Esophagus squamous epithelium (tissue), 5 donors: Measurements from ENCODE around the gene MAN1B1. TPM values are rescaled to one million over a fixed set of nuclear protein-coding genes. Genes with fewer than 3 reads are reported as not detected.

Experiments used
- DNase-seq: peaks from one replicate; lab custom pipeline; 2025; lab: John Stamatoyannopoulos, UW
- H3K27ac ChIP-seq, 4 donors: fragments of 200-600 bp; sonication (generic); one replicate each; pipeline ENCODE4 v1.5.1; 2016 to 2019; ENCODE audit warnings: mild to moderate bottlenecking in 1 of 4
- H3K27me3 ChIP-seq, 4 donors: fragments of 200-600 bp; sonication (generic); 1 replicate in 3 of 4; 2 replicates in 1 of 4; pipeline versions ENCODE4 v1.5.1 to v1.6.0; 2017 to 2021; ENCODE audit warnings: antibody characterized with exemption in 1 of 4
- H3K36me3 ChIP-seq, 3 donors: fragments of 200-600 bp; sonication (generic); one replicate each; pipeline ENCODE4 v1.5.1; 2016 to 2019
- H3K4me1 ChIP-seq, 3 donors: fragments of 200-600 bp; sonication (generic); one replicate each; pipeline ENCODE4 v1.5.1; 2017 to 2019
- H3K4me3 ChIP-seq, 4 donors: fragments of 200-600 bp; sonication (generic); 1 replicate in 3 of 4; 2 replicates in 1 of 4; pipeline ENCODE4 v1.5.1; 2016 to 2019; ENCODE audit warnings: mild to moderate bottlenecking in 2 of 4, moderate library complexity in 1 of 4
- H3K9me3 ChIP-seq, 3 donors: fragments of 200-600 bp; sonication (generic); one replicate each; pipeline ENCODE4 v1.5.1; 2016 to 2019
- POLR2A ChIP-seq, 4 donors: fragments of 450-650 bp; IDR thresholded peaks; one replicate each; pipeline ENCODE4 v1.6.1; 2017; ENCODE audit warnings: antibody characterized with exemption in 4 of 4, mild to moderate bottlenecking in 4 of 4, moderate library complexity in 3 of 4
- WGBS, 2 donors: methylation state at CpG; one replicate each; pipeline ENCODE4 v1.1.5; 2018; 5-methylcytosine and 5-hydroxymethylcytosine counted together
- intact Hi-C: fragments of 100-400 bp; cut with DNase I; formaldehyde crosslinking; loops from one replicate; pipeline ENCODE4 v1.15.0; 2022
- total RNA-seq, 4 donors: library from RNA; depleted of rRNA; stranded (reverse); fragments of >200 nt; gene quantifications; one replicate each; pipeline ENCODE4 v1.1.0, GENCODE V29; 2016
- TF ChIP-seq, protein P1 (sequence below), 6 experiments: fragments of 450-650 bp in 4 of 6; fragments of 200-600 bp in 2 of 6; sonication (generic) in 2 of 6; IDR thresholded peaks; one replicate each; pipeline ENCODE4 v1.5.1; 2016 to 2019; ENCODE audit warnings: antibody characterized with exemption in 6 of 6, mild to moderate bottlenecking in 4 of 6, moderate library complexity in 4 of 6
- donor health status: DM: yes; HTN: yes; CAD: no.

Gene MAN1B1
- total RNA-seq, 4 donors from 2014 or later, result 25.6 to 50.9 (median 39.4) TPM

- TF ChIP-seq, protein P1, sequence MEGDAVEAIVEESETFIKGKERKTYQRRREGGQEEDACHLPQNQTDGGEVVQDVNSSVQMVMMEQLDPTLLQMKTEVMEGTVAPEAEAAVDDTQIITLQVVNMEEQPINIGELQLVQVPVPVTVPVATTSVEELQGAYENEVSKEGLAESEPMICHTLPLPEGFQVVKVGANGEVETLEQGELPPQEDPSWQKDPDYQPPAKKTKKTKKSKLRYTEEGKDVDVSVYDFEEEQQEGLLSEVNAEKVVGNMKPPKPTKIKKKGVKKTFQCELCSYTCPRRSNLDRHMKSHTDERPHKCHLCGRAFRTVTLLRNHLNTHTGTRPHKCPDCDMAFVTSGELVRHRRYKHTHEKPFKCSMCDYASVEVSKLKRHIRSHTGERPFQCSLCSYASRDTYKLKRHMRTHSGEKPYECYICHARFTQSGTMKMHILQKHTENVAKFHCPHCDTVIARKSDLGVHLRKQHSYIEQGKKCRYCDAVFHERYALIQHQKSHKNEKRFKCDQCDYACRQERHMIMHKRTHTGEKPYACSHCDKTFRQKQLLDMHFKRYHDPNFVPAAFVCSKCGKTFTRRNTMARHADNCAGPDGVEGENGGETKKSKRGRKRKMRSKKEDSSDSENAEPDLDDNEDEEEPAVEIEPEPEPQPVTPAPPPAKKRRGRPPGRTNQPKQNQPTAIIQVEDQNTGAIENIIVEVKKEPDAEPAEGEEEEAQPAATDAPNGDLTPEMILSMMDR (IDR thresholded peaks at IDR 0.05), result no peak
- TF ChIP-seq POLR2A (IDR thresholded peaks at IDR 0.05), result no peak
- Histone ChIP-seq H3K27me3 (no peaks in the 10 kb centered on the region), H3K4me1 (peaks cover 50 to 75% (median 53%) of the 10 kb centered on the region in 3 donors), H3K27ac (peak overlapping the region; percentile 90 to 99 (median 98)), H3K4me3 (peak overlapping the region; percentile 69 to 93 (median 84)), H3K9me3 (no peaks in the 10 kb centered on the region), H3K36me3 (peaks cover 4 to 46% (median 5%) of the 10 kb centered on the region in 3 donors)
- intact Hi-C loops, result no loop called here
- no peak for DNase-seq
- WGBS, 2 donors, result 0% methylated on average over 8 to 9 of the region's 58 CpGs
These were observed 760 bp upstream of the MAN1B1 start for GRCh38 chr9:137085920-137086530.

DNA sequence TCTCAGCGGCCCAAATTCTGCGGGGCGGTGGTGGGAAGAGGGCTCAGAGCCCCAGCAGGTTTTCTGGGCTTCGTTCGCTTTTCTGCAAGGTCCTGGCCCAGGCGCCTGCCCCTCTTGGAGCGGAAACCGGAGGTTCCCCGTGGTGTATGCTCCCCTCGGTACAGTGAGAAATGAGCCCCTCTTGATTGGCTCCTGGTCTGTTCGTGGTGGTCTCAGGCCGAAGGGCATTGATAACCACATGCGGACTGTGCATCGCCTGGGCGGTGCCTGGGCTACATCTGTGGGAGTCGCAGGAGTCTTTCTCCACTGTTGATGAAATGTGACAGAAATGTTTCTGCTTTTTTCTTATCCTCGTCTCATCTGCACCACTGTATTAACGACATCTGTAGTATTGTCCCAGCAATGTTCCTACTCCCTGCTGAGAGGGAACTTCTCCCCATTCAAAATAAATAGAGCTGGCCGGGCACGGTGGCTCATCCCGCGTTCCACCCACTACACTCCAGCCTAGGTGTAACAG lies 682 bp downstream of the MAN1B1 start:
- intact Hi-C loops, result no loop called here
- Histone ChIP-seq H3K9me3 (no peaks in the 10 kb centered on the region), H3K27ac (peak overlapping the region; percentile 90 to 99 (median 98)), H3K36me3 (peaks cover 4 to 44% (median 5%) of the 10 kb centered on the region in 3 donors), H3K27me3 (no peaks in the 10 kb centered on the region), H3K4me1 (peaks cover 50 to 74% (median 53%) of the 10 kb centered on the region in 3 donors), H3K4me3 (peak overlapping the region; percentile 69 to 93 (median 84))
- DNase-seq, result no peak
- 6 to 23% methylated on average over 7 to 11 of the region's 22 CpGs for WGBS, 2 donors
- TF ChIP-seq POLR2A (IDR thresholded peaks at IDR 0.05), result no peak
- TF ChIP-seq, protein P1 (IDR thresholded peaks at IDR 0.05), result no peak

GRCh38 chr9:137088121-137088520 lies 1.3 kb downstream of the MAN1B1 start:
- no peak for DNase-seq
- Histone ChIP-seq H3K9me3 (no peaks in the 10 kb centered on the region), H3K36me3 (peaks cover 4 to 44% (median 5%) of the 10 kb centered on the region in 3 donors), H3K27ac (peak overlapping the region in 2 of 4 donors; percentile 51 to 90), H3K4me3 (no peak overlapping the region), H3K4me1 (peaks cover 50 to 68% (median 50%) of the 10 kb centered on the region in 3 donors), H3K27me3 (no peaks in the 10 kb centered on the region)
- intact Hi-C loops, result no loop called here
- 77 to 80% methylated on average over 5 of the region's 5 CpGs for WGBS, 2 donors
- TF ChIP-seq POLR2A (IDR thresholded peaks at IDR 0.05), result no peak
- TF ChIP-seq, protein P1 (IDR thresholded peaks at IDR 0.05), result no peak

- no peak for TF ChIP-seq POLR2A (IDR thresholded peaks at IDR 0.05)
- TF ChIP-seq, protein P1 (IDR thresholded peaks at IDR 0.05), result no peak
- 66% methylated on average over 10 to 11 of the region's 11 CpGs for WGBS, 2 donors
- H3K4me3 ChIP-seq, result no peak overlapping the region
- H3K9me3 ChIP-seq, result no peaks in the 10 kb centered on the region
- H3K4me1 ChIP-seq, result peaks cover 37 to 55% (median 41%) of the 10 kb centered on the region in 3 donors
- intact Hi-C loops, result no loop called here
- DNase-seq, result no peak
- H3K27me3 ChIP-seq, result no peaks in the 10 kb centered on the region
- peaks cover 4 to 55% (median 5%) of the 10 kb centered on the region in 3 donors for H3K36me3 ChIP-seq
- peak overlapping the region in 2 of 4 donors; percentile 51 to 90 for H3K27ac ChIP-seq
These were observed 2.6 kb downstream of the MAN1B1 start for GRCh38 chr9:137089232-137089947.
